GM12873 (cell line): ENCODE measurements around the gene HTR3B.

Experiments
- TF ChIP-seq, protein P1 (sequence below): IDR thresholded peaks from 2 replicates; pipeline ENCODE4 v1.5.1; 2012; ENCODE audit warnings: low read depth, mild to moderate bottlenecking, moderate library complexity, low read length, control low read depth; ENCODE audit not compliant: insufficient read depth; ENCODE audit errors: missing control alignments

HTR3B gene

DNA sequence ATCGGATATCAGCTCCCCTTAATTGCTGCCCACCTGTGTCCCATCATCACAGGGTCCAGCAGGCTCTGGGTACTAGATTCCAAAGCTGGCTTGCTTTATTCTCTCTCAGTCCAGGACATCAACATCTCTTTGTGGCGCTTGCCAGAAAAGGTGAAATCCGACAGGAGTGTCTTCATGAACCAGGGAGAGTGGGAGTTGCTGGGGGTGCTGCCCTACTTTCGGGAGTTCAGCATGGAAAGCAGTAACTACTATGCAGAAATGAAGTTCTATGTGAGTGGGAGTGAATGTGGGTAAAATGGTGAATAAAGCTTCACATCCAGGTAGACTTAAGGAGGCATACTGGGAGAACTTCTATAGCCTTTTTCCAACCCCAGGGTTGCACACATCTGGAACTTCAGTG is 81.3 kb downstream of the HTR3B start:
- TF ChIP-seq, protein P1, sequence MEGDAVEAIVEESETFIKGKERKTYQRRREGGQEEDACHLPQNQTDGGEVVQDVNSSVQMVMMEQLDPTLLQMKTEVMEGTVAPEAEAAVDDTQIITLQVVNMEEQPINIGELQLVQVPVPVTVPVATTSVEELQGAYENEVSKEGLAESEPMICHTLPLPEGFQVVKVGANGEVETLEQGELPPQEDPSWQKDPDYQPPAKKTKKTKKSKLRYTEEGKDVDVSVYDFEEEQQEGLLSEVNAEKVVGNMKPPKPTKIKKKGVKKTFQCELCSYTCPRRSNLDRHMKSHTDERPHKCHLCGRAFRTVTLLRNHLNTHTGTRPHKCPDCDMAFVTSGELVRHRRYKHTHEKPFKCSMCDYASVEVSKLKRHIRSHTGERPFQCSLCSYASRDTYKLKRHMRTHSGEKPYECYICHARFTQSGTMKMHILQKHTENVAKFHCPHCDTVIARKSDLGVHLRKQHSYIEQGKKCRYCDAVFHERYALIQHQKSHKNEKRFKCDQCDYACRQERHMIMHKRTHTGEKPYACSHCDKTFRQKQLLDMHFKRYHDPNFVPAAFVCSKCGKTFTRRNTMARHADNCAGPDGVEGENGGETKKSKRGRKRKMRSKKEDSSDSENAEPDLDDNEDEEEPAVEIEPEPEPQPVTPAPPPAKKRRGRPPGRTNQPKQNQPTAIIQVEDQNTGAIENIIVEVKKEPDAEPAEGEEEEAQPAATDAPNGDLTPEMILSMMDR = no peak

- TF ChIP-seq, protein P1 = no peak
Observed at GRCh38 chr11:113986351-113987140, 82.0 kb downstream of the HTR3B start.

GRCh38 chr11:113989381-113989780 is 84.8 kb downstream of the HTR3B start:
- TF ChIP-seq, protein P1 = no peak

DNA sequence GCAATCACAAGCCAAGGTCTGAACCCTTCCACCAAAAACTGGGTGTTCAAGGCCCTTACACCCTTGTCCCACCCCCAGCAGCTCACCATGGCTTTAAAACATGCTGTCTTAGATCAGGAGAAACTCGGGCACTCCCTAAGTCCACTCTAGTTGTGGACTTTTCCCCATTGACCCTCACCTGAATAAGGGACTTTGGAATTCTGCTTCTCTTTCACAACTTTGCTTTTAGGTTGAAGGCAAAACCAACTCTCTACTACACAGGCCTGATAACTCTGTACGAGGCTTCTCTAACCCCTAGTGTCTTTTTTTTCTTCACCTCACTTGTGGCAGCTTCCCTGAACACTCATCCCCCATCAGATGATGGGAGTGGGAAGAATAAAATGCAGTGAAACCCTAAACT is 85.3 kb downstream of the HTR3B start:
- TF ChIP-seq, protein P1 = no peak

- TF ChIP-seq, protein P1 = no peak
Observed at GRCh38 chr11:113991170-113991569, 86.6 kb downstream of the HTR3B start.

DNA sequence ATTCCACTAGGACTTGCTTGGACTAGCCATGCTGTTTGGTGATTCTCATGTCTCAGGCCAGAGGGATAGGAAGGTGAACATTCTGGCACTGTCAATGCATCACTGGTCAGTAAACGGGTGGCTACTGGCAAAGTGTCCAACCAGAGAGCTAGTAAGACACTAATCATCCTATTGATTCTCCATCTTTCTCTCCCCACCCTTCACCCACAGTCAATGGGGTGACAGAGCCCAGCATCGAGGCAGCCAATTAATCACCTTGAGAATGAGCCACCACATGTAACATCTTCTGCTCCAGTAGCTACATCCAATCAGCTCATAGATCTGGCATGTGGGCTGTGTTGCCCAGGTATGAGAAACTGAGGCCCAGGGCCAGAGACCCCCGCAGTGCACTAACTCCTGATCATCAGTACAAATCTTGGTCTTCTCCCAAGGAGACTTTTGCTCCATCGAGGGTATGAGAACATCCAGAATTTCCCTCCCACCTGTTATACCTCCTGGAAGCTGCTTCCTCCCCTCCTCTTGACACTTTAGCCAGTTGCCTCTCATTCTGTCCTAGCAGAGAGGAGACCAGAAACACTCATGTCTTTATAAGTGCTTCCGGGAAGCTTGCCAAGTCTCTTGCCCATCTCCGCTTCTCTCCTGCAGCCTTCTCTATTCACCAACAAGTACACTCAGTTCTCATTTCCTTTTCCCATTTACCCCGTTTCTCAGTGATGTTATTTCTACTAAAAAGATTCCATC is 87.3 kb downstream of the HTR3B start:
- TF ChIP-seq, protein P1 = no peak

- TF ChIP-seq, protein P1 = no peak
Observed at GRCh38 chr11:113992459-113993110, 88.0 kb downstream of the HTR3B start.
